ENCODE measurements around the gene LBX2. TPM values are rescaled to one million over a fixed set of nuclear protein-coding genes. Genes with fewer than 3 reads are reported as not detected.

The LBX2 gene
- polyA plus RNA-seq, 1 of the 3 experiments (the other 2 are of a cell fraction), result 0.03 TPM

GRCh38 chr2:74530239-74531187 is 31.1 kb upstream of the LBX2 start:
- Histone ChIP-seq H3F3A (replicated peaks; ENCODE audit: insufficient read depth) (peaks cover 18% of the 10 kb centered on the region), H3K4me2 (peak overlapping the region; percentile 85), H3K9ac (peak overlapping the region; percentile 88), H4K20me1 (ENCODE audit: insufficient read depth) (no peaks in the 10 kb centered on the region), H3K36me3 (replicated peaks in 1 of 2; ENCODE audit: control insufficient read depth in 1 of 2, insufficient read depth in 2 of 2, low read length in 1 of 2) (peaks cover 32 to 51% of the 10 kb centered on the region in 2 experiments), H3K27me3 (ENCODE audit: insufficient read depth) (no peaks in the 10 kb centered on the region), H3K4me1 (ENCODE audit: control insufficient read depth in 1 of 2, insufficient read depth in 2 of 2, low read depth in 1 of 2, low read length in 1 of 2) (peaks cover 13 to 24% of the 10 kb centered on the region in 2 experiments), H2AFZ (ENCODE audit: low read depth) (peak overlapping the region; percentile 83), H3K9me2 (no peaks in the 10 kb centered on the region), H3K9me3 (no peaks in the 10 kb centered on the region), H3K79me2 (ENCODE audit: insufficient read depth) (peaks cover 45% of the 10 kb centered on the region), H3K4me3 (ENCODE audit: low read depth in 2 of 2, low read length in 1 of 2) (peak overlapping the region; percentile 83 to 99), H3K27ac (ENCODE audit: low read depth in 2 of 2, low read length in 1 of 2) (peak overlapping the region; percentile 52 to 87)
- 10% methylated on average over 26 of the region's 54 CpGs for WGBS (ENCODE audit: low lambda C conversion rate)
- DNase-seq, result peak; percentile 77
- ChIA-PET POLR2A (interaction anchor here (0.7 to 2.9 kb wide), 15 partner anchors 9 to 139 kb away, joined by 3 to 13 read pairs (median 5); partner anchors contain the start of genes CCDC142, INO80B, MRPL53 and PCGF1), CTCF (interaction anchor here (0.9 to 7.8 kb wide), 11 partner anchors 12 to 108 kb away, joined by 3 to 102 read pairs (median 12); partner anchors contain the start of genes CCDC142, LBX2, MRPL53 and PCGF1)
- peak; percentile 13; the same call in 1 of the 2 replicates for TF ChIP-seq SIN3A (IDR thresholded peaks at IDR 0.05; ENCODE audit: borderline replicate concordance, low read depth, low read length)
- no peak for TF ChIP-seq YY1 (IDR thresholded peaks at IDR 0.05; ENCODE audit: low read depth)
- no peak for TF ChIP-seq FOXM1 (IDR thresholded peaks at IDR 0.05; ENCODE audit: low read depth)
- TF ChIP-seq, protein P1, sequence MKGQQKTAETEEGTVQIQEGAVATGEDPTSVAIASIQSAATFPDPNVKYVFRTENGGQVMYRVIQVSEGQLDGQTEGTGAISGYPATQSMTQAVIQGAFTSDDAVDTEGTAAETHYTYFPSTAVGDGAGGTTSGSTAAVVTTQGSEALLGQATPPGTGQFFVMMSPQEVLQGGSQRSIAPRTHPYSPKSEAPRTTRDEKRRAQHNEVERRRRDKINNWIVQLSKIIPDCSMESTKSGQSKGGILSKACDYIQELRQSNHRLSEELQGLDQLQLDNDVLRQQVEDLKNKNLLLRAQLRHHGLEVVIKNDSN (IDR thresholded peaks at IDR 0.05; ENCODE audit: borderline replicate concordance, low read depth), result no peak
- peak; percentile 77; the same call in 1 of the 2 replicates for TF ChIP-seq MAX (IDR thresholded peaks at IDR 0.05; ENCODE audit: low read depth)
- TF ChIP-seq GATA2 (CRISPR knock-in tag; IDR thresholded peaks at IDR 0.05), result no peak
- no peak for TF ChIP-seq CTCF (IDR thresholded peaks at IDR 0.05)
- peak; percentile 81 for TF ChIP-seq MXI1 (IDR thresholded peaks at IDR 0.05; ENCODE audit: low read depth, low read length)
- peak; percentile 4 for TF ChIP-seq CHD2 (IDR thresholded peaks at IDR 0.05; ENCODE audit: low read length, partially characterized antibody)
